ENCODE measurements around the gene TGFBI. TPM values are rescaled to one million over a fixed set of nuclear protein-coding genes. Genes with fewer than 3 reads are reported as not detected.

Gene TGFBI
- total RNA-seq, 1 donor from 2014 or later = 204 TPM

- H3K9ac ChIP-seq (ENCODE audit: low read depth in 1 of 3, low read length in 3 of 3) = no peak overlapping the region
- no peaks in the 10 kb centered on the region for H3K36me3 ChIP-seq (ENCODE audit: control insufficient read depth in 3 of 3, insufficient read depth in 3 of 3, low read length in 3 of 3)
- H3K9me3 ChIP-seq (ENCODE audit: control insufficient read depth in 3 of 3, low read length in 3 of 3) = no peaks in the 10 kb centered on the region
- peaks cover 0 to 4% (median 0%) of the 10 kb centered on the region in 3 donors for H3K4me1 ChIP-seq (ENCODE audit: control insufficient read depth in 3 of 3, insufficient read depth in 3 of 3, low read length in 3 of 3)
- no peak overlapping the region for H3K27ac ChIP-seq (ENCODE audit: low read depth, low read length)
- no peak overlapping the region for H3K4me3 ChIP-seq (ENCODE audit: low read length in 3 of 3)
- peaks cover 0 to 6% (median 0%) of the 10 kb centered on the region in 3 donors for H3K27me3 ChIP-seq (ENCODE audit: control insufficient read depth in 3 of 3, insufficient read depth in 3 of 3, low read length in 3 of 3)
Observed at GRCh38 chr5:136094189-136094912, 65.6 kb downstream of the TGFBI start.

- Histone ChIP-seq H3K27ac (ENCODE audit: low read depth, low read length) (no peak overlapping the region), H3K27me3 (ENCODE audit: control insufficient read depth in 3 of 3, insufficient read depth in 3 of 3, low read length in 3 of 3) (peaks cover 0 to 6% (median 0%) of the 10 kb centered on the region in 3 donors), H3K4me3 (ENCODE audit: low read length in 3 of 3) (no peak overlapping the region), H3K9me3 (ENCODE audit: control insufficient read depth in 3 of 3, low read length in 3 of 3) (no peaks in the 10 kb centered on the region), H3K9ac (ENCODE audit: low read depth in 1 of 3, low read length in 3 of 3) (no peak overlapping the region), H3K4me1 (ENCODE audit: control insufficient read depth in 3 of 3, insufficient read depth in 3 of 3, low read length in 3 of 3) (peaks cover 0 to 4% (median 0%) of the 10 kb centered on the region in 3 donors), H3K36me3 (ENCODE audit: control insufficient read depth in 3 of 3, insufficient read depth in 3 of 3, low read length in 3 of 3) (no peaks in the 10 kb centered on the region)
Observed at GRCh38 chr5:136094913-136095641, 66.3 kb downstream of the TGFBI start.

GRCh38 chr5:136098176-136098575 lies 69.4 kb downstream of the TGFBI start:
- Histone ChIP-seq H3K4me3 (ENCODE audit: low read length in 3 of 3) (no peak overlapping the region), H3K27ac (ENCODE audit: low read depth, low read length) (no peak overlapping the region), H3K4me1 (ENCODE audit: control insufficient read depth in 3 of 3, insufficient read depth in 3 of 3, low read length in 3 of 3) (no peaks in the 10 kb centered on the region), H3K9me3 (ENCODE audit: control insufficient read depth in 3 of 3, low read length in 3 of 3) (no peaks in the 10 kb centered on the region), H3K9ac (ENCODE audit: low read depth in 1 of 3, low read length in 3 of 3) (no peak overlapping the region), H3K36me3 (ENCODE audit: control insufficient read depth in 3 of 3, insufficient read depth in 3 of 3, low read length in 3 of 3) (no peaks in the 10 kb centered on the region), H3K27me3 (ENCODE audit: control insufficient read depth in 3 of 3, insufficient read depth in 3 of 3, low read length in 3 of 3) (peaks cover 0 to 6% (median 0%) of the 10 kb centered on the region in 3 donors)

- Histone ChIP-seq H3K4me1 (ENCODE audit: control insufficient read depth in 3 of 3, insufficient read depth in 3 of 3, low read length in 3 of 3) (peaks cover 0 to 3% (median 0%) of the 10 kb centered on the region in 3 donors), H3K9me3 (ENCODE audit: control insufficient read depth in 3 of 3, low read length in 3 of 3) (no peaks in the 10 kb centered on the region), H3K27ac (ENCODE audit: low read depth, low read length) (no peak overlapping the region), H3K4me3 (ENCODE audit: low read length in 3 of 3) (no peak overlapping the region), H3K9ac (ENCODE audit: low read depth in 1 of 3, low read length in 3 of 3) (no peak overlapping the region), H3K27me3 (ENCODE audit: control insufficient read depth in 3 of 3, insufficient read depth in 3 of 3, low read length in 3 of 3) (peaks cover 0 to 5% (median 0%) of the 10 kb centered on the region in 3 donors), H3K36me3 (ENCODE audit: control insufficient read depth in 3 of 3, insufficient read depth in 3 of 3, low read length in 3 of 3) (no peaks in the 10 kb centered on the region)
Observed at GRCh38 chr5:136099870-136100269, 71.1 kb downstream of the TGFBI start.

GRCh38 chr5:136101884-136102283 lies 73.1 kb downstream of the TGFBI start:
- Histone ChIP-seq H3K27me3 (ENCODE audit: control insufficient read depth in 3 of 3, insufficient read depth in 3 of 3, low read length in 3 of 3) (no peaks in the 10 kb centered on the region), H3K9me3 (ENCODE audit: control insufficient read depth in 3 of 3, low read length in 3 of 3) (no peaks in the 10 kb centered on the region), H3K4me1 (ENCODE audit: control insufficient read depth in 3 of 3, insufficient read depth in 3 of 3, low read length in 3 of 3) (peaks cover 0 to 3% (median 0%) of the 10 kb centered on the region in 3 donors), H3K36me3 (ENCODE audit: control insufficient read depth in 3 of 3, insufficient read depth in 3 of 3, low read length in 3 of 3) (no peaks in the 10 kb centered on the region), H3K9ac (ENCODE audit: low read depth in 1 of 3, low read length in 3 of 3) (no peak overlapping the region), H3K4me3 (ENCODE audit: low read length in 3 of 3) (no peak overlapping the region), H3K27ac (ENCODE audit: low read depth, low read length) (no peak overlapping the region)

- Histone ChIP-seq H3K4me3 (ENCODE audit: low read length in 3 of 3) (no peak overlapping the region), H3K27ac (ENCODE audit: low read depth, low read length) (no peak overlapping the region), H3K9me3 (ENCODE audit: control insufficient read depth in 3 of 3, low read length in 3 of 3) (no peaks in the 10 kb centered on the region), H3K4me1 (ENCODE audit: control insufficient read depth in 3 of 3, insufficient read depth in 3 of 3, low read length in 3 of 3) (peaks cover 0 to 3% (median 0%) of the 10 kb centered on the region in 3 donors), H3K27me3 (ENCODE audit: control insufficient read depth in 3 of 3, insufficient read depth in 3 of 3, low read length in 3 of 3) (no peaks in the 10 kb centered on the region), H3K36me3 (ENCODE audit: control insufficient read depth in 3 of 3, insufficient read depth in 3 of 3, low read length in 3 of 3) (no peaks in the 10 kb centered on the region), H3K9ac (ENCODE audit: low read depth in 1 of 3, low read length in 3 of 3) (no peak overlapping the region)
Observed at GRCh38 chr5:136103118-136103517, 74.3 kb downstream of the TGFBI start.

GRCh38 chr5:136104306-136104965 lies 75.6 kb downstream of the TGFBI start:
- Histone ChIP-seq H3K9me3 (ENCODE audit: control insufficient read depth in 3 of 3, low read length in 3 of 3) (no peaks in the 10 kb centered on the region), H3K4me1 (ENCODE audit: control insufficient read depth in 3 of 3, insufficient read depth in 3 of 3, low read length in 3 of 3) (peaks cover 0 to 3% (median 0%) of the 10 kb centered on the region in 3 donors), H3K9ac (ENCODE audit: low read depth in 1 of 3, low read length in 3 of 3) (no peak overlapping the region), H3K27ac (ENCODE audit: low read depth, low read length) (no peak overlapping the region), H3K4me3 (ENCODE audit: low read length in 3 of 3) (no peak overlapping the region), H3K27me3 (ENCODE audit: control insufficient read depth in 3 of 3, insufficient read depth in 3 of 3, low read length in 3 of 3) (no peaks in the 10 kb centered on the region), H3K36me3 (ENCODE audit: control insufficient read depth in 3 of 3, insufficient read depth in 3 of 3, low read length in 3 of 3) (no peaks in the 10 kb centered on the region)

GRCh38 chr5:136106351-136107031 lies 77.7 kb downstream of the TGFBI start:
- no peak overlapping the region for H3K9ac ChIP-seq (ENCODE audit: low read depth in 1 of 3, low read length in 3 of 3)
- no peaks in the 10 kb centered on the region for H3K27me3 ChIP-seq (ENCODE audit: control insufficient read depth in 3 of 3, insufficient read depth in 3 of 3, low read length in 3 of 3)
- H3K36me3 ChIP-seq (ENCODE audit: control insufficient read depth in 3 of 3, insufficient read depth in 3 of 3, low read length in 3 of 3) = no peaks in the 10 kb centered on the region
- no peaks in the 10 kb centered on the region for H3K9me3 ChIP-seq (ENCODE audit: control insufficient read depth in 3 of 3, low read length in 3 of 3)
- H3K27ac ChIP-seq (ENCODE audit: low read depth, low read length) = no peak overlapping the region
- no peak overlapping the region for H3K4me3 ChIP-seq (ENCODE audit: low read length in 3 of 3)
- H3K4me1 ChIP-seq (ENCODE audit: control insufficient read depth in 3 of 3, insufficient read depth in 3 of 3, low read length in 3 of 3) = peaks cover 0 to 3% (median 0%) of the 10 kb centered on the region in 3 donors

- Histone ChIP-seq H3K4me3 (ENCODE audit: low read length in 3 of 3) (no peak overlapping the region), H3K4me1 (ENCODE audit: control insufficient read depth in 3 of 3, insufficient read depth in 3 of 3, low read length in 3 of 3) (peaks cover 0 to 5% (median 0%) of the 10 kb centered on the region in 3 donors), H3K27me3 (ENCODE audit: control insufficient read depth in 3 of 3, insufficient read depth in 3 of 3, low read length in 3 of 3) (no peaks in the 10 kb centered on the region), H3K27ac (ENCODE audit: low read depth, low read length) (no peak overlapping the region), H3K36me3 (ENCODE audit: control insufficient read depth in 3 of 3, insufficient read depth in 3 of 3, low read length in 3 of 3) (no peaks in the 10 kb centered on the region), H3K9ac (ENCODE audit: low read depth in 1 of 3, low read length in 3 of 3) (no peak overlapping the region), H3K9me3 (ENCODE audit: control insufficient read depth in 3 of 3, low read length in 3 of 3) (no peaks in the 10 kb centered on the region)
Observed at GRCh38 chr5:136108180-136108611, 79.4 kb downstream of the TGFBI start.
